ENCODE data around the gene ASB17. TPM values are rescaled to one million over a fixed set of nuclear protein-coding genes. Genes with fewer than 3 reads are reported as not detected.

ASB17 gene
- total RNA-seq = not detected

DNA sequence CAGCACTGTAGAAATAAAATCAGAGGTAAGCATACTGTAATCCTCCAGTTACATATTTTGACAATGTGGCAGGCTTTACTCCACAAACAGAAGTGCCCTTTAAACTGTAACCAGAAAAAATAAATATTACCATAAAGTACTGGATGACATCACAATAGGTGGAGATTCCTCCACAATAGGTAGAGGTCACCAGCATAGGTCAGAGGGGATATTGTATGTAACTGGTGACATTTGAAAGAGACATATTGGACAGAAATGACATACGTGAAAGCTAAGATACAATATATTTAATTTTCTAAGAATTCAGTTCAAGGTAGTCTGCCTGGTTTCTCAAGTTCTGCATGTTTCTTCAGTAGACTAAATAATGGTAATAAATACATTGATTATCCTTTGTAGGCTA is at the start of gene ASB17:
Gene ASB17 (minus strand): TSS at position 101 of the 400 bp plus-strand sequence. CDS start 113 bp downstream, outside the sequence.
- Histone ChIP-seq H3K27ac (no peak within 1 kb of the TSS), H3K27me3 (no peaks in the 10 kb centered on the region), H3K4me3 (no peak within 1 kb of the TSS), H3K36me3 (no peaks in the 10 kb centered on the region), H3K4me1 (no peaks in the 10 kb centered on the region), H3K9me3 (no peaks in the 10 kb centered on the region)
- no peak for ATAC-seq
- TF ChIP-seq CTCF (IDR thresholded peaks at IDR 0.05) (no peak), POLR2AphosphoS5 (IDR thresholded peaks at IDR 0.05) (no peak), POLR2A (IDR thresholded peaks at IDR 0.05) (no peak), EP300 (IDR thresholded peaks at IDR 0.05) (no peak)
- 85 to 92% methylated on average over 1 of the region's 1 CpG for WGBS, 2 donors (ENCODE audit: low coverage in 1 of 2)

GRCh38 chr1:75980972-75981897 is 49.0 kb upstream of the ASB17 start:
- 53 to 72% methylated on average over 2 to 6 of the region's 6 CpGs for WGBS, 2 donors (ENCODE audit: low coverage in 1 of 2)
- no peaks in the 10 kb centered on the region for H3K27me3 ChIP-seq
- H3K4me1 ChIP-seq = no peaks in the 10 kb centered on the region
- H3K9me3 ChIP-seq = peaks cover 0 to 12% (median 0%) of the 10 kb centered on the region in 3 donors
- H3K27ac ChIP-seq = no peak overlapping the region
- H3K4me3 ChIP-seq = no peak overlapping the region
- no peaks in the 10 kb centered on the region for H3K36me3 ChIP-seq
- TF ChIP-seq CTCF (IDR thresholded peaks at IDR 0.05) (no peak), EP300 (IDR thresholded peaks at IDR 0.05) (no peak), POLR2AphosphoS5 (IDR thresholded peaks at IDR 0.05) (no peak), POLR2A (IDR thresholded peaks at IDR 0.05) (no peak)
- no peak for ATAC-seq

DNA sequence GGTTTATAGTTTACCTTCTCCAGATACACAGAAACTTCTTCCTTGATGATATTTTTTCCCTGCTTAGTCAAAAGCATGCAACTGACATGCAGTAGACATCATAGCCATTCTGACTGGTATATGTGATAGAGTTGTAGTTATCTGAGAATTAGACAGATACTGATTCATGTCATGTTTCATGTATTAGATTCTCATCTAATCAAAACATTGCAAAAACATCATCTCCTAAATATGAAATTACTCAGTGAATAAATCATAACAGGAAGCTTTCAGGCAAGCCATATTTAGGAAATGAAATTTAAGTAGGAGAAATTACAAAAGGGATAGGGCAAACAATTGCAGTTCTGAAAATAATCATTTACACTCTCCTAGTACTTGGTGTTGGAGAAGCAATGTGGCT is 38.4 kb upstream of the ASB17 start:
- Histone ChIP-seq H3K27me3 (no peaks in the 10 kb centered on the region), H3K4me1 (no peaks in the 10 kb centered on the region), H3K36me3 (no peaks in the 10 kb centered on the region), H3K9me3 (no peaks in the 10 kb centered on the region), H3K4me3 (no peak overlapping the region), H3K27ac (no peak overlapping the region)
- no peak for ATAC-seq
- TF ChIP-seq POLR2A (IDR thresholded peaks at IDR 0.05) = no peak
- TF ChIP-seq CTCF (IDR thresholded peaks at IDR 0.05) = no peak
- no peak for TF ChIP-seq POLR2AphosphoS5 (IDR thresholded peaks at IDR 0.05)
- no peak for TF ChIP-seq EP300 (IDR thresholded peaks at IDR 0.05)

DNA sequence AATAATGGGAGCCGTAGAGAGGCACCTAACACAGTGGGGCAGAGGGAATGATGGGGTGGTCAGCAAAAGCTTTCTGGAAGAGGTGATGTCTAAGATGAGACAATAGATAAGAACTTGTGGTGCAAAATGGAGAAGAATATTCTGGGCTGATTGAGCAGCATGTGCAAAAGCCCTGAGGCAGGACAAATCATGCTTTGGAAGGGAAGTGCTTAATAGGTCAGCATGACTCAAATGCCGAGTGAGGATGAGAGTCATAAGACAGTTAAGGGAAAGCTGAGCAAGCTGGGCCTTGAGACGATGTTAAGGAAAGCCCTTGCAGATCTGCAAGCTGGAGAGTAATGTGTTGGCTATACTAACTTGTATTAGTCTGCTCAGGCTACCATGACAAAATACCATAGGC is 37.3 kb upstream of the ASB17 start:
- no peaks in the 10 kb centered on the region for H3K4me1 ChIP-seq
- 59 to 89% methylated on average over 2 to 3 of the region's 3 CpGs for WGBS, 2 donors (ENCODE audit: low coverage in 1 of 2)
- H3K27ac ChIP-seq = no peak overlapping the region
- ATAC-seq = no peak
- H3K4me3 ChIP-seq = no peak overlapping the region
- H3K27me3 ChIP-seq = no peaks in the 10 kb centered on the region
- TF ChIP-seq CTCF (IDR thresholded peaks at IDR 0.05) (no peak), EP300 (IDR thresholded peaks at IDR 0.05) (no peak), POLR2A (IDR thresholded peaks at IDR 0.05) (no peak), POLR2AphosphoS5 (IDR thresholded peaks at IDR 0.05) (no peak)
- H3K36me3 ChIP-seq = no peaks in the 10 kb centered on the region
- no peaks in the 10 kb centered on the region for H3K9me3 ChIP-seq

DNA sequence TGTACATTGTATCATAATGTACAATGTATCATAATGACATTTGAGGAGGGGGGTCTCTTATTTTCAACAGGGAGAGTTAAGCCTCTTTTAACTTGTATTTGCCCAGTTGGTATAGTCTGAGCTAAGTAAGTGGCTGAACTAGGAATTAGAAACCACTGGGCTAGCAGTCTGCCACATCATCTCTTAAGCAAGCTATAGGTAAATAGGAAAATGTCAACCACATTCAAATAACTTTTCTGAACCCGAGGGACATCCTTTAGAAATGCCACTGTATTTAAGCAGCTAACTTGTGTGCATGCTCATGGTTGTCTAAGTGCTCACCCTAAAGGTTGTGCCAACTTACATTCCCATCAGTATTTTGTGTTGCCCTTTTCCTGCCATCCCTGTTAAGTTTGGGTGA is 35.5 kb upstream of the ASB17 start:
- ATAC-seq = no peak
- H3K27me3 ChIP-seq = no peaks in the 10 kb centered on the region
- 70 to 75% methylated on average over 1 of the region's 1 CpG for WGBS, 2 donors (ENCODE audit: low coverage in 1 of 2)
- no peak for TF ChIP-seq POLR2A (IDR thresholded peaks at IDR 0.05)
- TF ChIP-seq CTCF (IDR thresholded peaks at IDR 0.05) = no peak
- TF ChIP-seq EP300 (IDR thresholded peaks at IDR 0.05) = no peak
- TF ChIP-seq POLR2AphosphoS5 (IDR thresholded peaks at IDR 0.05) = no peak
- H3K4me3 ChIP-seq = no peak overlapping the region
- no peak overlapping the region for H3K27ac ChIP-seq
- H3K4me1 ChIP-seq = no peaks in the 10 kb centered on the region
- H3K9me3 ChIP-seq = no peaks in the 10 kb centered on the region
- H3K36me3 ChIP-seq = no peaks in the 10 kb centered on the region
